Measurements from ENCODE around the gene EFNA1. TPM values are rescaled to one million over a fixed set of nuclear protein-coding genes. Genes with fewer than 3 reads are reported as not detected.
"Not testable (repeated sequence)": the region's sequence is repeated elsewhere in the genome, so short reads cannot be mapped to it uniquely, and the experiment has no call there.

The EFNA1 gene
- polyA plus RNA-seq, 1 donor = 20.6 TPM

DNA sequence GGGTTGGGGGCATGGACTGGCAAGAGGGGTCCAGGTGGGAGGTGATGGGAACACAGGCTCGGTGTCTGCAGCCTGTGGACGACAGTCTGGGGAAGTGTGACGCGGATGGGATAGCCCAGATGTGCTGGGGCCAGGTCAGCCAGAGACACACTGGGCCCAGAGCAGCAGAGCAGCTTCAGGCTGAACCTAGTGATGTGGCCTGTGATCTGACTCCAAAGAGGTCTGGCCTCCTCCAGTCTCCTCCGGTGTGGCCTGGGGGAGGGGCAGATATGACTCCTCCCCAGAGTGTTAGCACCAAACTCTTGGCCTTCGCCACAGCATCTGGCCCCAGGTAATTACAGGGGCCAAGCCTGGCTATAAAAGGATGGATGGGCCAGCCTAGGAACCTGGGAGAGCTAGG is 35.5 kb upstream of the EFNA1 start:
- DNase-seq (ENCODE audit: low read depth) = no peak

DNA sequence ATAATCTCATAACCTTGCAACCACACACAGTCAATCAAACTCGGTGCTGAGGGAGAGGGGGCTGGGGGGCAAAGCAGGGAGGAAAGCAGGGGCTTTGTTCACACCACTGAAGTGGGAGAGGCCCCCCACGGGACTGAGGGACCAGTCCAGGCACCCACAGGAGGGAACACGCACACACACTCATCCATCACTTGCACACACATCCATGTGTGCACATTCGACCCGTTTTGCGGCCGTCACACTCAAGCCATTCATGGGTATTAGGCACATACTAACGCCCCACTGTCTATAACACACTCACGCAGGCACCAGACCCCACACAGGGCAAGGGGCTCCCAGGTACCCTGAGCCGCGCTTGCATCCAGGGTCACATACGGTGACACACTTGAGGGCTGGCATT is 35.0 kb upstream of the EFNA1 start:
- no peak for DNase-seq (ENCODE audit: low read depth)

DNA sequence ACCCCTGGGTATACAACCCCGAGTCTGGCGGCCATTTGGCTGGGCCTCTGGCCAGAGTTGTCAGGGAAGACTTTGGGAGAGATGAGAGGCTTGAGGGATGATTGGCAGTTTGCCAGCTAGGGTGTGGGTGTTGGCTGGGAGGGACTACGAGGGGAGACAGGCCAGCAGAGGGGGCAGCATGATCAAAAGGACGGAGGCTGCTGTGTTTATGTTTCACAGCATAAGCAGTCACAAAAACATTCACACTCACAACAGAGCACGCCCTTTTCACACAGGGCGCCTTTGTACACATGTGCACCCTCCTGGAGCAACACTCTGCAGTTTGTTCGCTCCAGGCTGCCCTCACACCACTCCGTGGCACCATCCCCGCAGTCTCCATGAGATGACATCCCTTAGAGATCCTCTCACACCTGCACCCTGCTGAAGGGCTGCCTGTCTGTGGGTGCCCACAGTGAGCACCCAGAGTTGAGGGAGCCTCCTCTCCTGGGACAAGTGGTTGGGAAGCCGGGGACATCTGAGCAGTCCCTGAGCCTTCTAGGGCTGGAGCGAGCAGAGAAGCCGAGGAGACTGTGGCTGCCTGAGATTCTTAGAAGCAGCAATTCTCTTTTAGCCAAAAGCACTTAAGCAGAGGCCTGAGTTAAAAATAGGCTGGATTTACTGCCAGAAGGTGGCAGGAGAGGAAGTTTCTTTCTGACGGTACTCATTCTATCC is 33.6 kb upstream of the EFNA1 start:
- no peak for DNase-seq (ENCODE audit: low read depth)

DNA sequence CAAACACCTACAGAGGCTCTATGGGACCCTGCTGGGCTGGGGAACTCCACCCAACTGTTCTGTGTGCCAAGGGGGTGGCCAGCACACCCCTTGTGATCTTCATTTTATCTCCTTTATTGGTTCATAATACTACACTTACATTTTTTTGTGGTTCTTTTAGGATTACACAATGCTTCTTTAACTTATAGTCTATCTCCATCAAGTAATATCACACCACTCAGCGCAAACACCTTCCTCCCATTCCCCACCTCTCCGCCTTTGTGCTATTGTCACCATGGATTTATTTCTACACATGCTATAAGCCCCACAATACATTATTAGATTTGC is 33.1 kb upstream of the EFNA1 start:
- no peak for DNase-seq (ENCODE audit: low read depth)

DNA sequence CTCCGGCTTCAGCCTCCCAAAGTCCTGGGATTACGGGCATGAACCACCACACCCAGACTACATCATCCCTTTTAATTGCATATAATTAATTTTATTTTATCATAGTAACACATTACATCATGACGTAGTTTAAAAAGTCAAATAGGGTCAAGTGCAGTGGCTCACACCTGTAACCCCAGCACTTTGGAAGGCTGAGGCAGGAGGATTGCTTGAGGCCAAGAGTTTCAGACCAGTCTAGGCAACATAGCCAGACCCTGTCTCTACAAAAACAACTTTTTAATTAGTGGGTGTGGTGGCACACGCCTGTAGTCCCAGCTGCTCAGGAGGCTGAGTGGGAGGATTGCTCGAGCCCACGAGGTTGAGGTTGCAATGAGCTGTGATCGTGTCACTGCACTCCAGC is 28.3 kb upstream of the EFNA1 start:
- no peak for DNase-seq (ENCODE audit: low read depth)

DNA sequence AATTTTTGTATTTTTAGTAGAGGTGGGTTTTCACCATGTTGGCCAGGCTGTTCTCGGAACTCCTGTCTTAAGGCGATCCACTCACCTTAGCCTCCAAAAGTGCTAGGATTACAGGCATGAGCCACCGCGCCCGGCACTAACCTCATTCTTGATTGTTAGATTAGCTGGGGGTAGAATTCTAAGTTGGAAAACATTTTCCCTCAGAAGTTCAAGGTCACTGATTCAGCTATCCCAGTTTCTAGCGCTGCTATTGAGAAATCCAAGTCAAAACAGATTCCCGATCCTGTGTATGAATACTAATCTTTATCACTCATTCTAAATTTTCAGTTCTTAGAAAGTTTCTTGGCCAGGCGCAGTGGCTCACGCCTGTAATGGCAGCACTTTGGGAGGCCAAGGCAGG is 24.4 kb upstream of the EFNA1 start:
- no peak for DNase-seq (ENCODE audit: low read depth)

DNA sequence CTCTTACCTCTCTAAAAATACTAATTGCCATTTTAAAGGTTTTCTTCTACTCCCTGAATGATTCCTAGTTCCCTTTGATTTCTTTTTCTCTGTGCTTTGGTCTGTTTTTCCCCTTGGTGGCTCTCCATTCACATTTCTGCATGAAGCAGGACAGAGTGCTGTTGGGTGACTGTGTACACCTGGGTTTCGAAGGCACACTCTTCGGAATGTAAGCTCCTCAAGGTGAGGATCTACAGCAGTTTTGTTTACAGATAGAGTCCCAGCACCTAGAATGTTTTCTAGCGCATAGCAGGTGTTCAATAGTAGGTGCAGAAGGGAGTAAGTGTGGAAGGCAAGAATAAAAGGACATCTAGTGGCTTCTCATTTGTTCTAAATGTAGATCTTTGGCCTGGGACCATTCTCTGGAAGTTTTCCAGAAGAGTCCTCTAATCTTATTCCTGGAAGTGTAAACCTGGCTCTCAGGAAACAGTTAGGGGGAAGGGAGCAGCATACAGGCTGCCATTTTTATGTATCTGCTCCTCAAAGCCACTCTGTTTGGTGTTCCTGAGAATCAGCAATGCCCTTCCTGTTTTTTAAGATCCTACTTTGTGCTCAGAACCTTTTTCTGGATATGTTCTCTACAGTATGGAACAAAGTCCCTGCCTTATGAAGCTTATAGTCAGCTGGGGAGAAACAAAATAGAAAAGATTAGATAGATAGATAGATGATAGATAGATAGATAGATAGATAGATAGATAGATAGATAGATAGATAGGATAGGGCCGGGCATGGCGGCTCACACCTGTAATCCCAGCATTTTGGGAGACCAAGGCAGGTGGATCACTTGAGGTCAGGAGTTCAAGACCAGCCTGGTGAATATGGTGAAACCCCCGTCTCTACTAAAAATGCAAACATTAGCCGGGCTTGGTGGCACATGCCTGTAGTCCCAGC is 22.8 kb upstream of the EFNA1 start:
- DNase-seq (ENCODE audit: low read depth) = no peak

DNA sequence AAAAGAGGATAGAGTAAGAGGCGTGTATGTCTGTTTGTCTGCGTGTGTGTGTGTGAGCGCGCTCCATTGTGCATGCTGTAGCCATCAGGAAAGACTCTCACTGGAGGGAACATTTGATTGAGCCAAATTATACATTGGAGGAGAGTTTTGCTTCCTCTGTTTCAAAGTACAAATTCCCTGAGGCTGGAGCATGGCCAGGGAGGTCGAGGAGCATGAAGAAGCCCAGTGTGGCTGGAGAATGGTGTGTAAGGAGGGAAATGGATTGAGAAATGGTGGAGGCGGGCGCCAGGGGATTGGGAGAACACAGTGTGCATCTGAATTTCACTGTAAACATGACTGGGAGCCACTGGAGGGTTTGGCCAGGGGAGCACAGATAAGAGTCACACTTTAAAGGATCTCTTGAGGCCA is 22.1 kb upstream of the EFNA1 start:
- DNase-seq (ENCODE audit: low read depth) = no peak

DNA sequence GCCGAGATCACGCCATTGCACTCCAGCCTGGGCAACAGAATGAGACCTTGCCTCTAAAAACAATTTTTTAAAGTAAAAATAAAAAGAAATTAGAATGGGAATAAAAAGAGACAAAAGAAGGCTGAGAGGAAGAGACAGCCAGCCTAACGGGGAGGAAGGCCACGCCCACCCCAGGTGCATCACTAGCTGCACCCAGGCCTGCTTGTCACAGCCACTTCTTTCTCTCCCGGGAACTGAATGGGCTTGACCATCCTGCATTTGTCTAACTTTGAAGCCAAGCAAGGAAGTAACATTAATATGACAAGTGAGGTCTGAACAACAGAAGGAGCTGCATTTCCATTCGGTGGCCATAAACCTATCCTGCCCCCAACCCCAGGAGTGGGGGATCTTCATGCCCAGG is 20.8 kb upstream of the EFNA1 start:
- DNase-seq (ENCODE audit: low read depth) = no peak

DNA sequence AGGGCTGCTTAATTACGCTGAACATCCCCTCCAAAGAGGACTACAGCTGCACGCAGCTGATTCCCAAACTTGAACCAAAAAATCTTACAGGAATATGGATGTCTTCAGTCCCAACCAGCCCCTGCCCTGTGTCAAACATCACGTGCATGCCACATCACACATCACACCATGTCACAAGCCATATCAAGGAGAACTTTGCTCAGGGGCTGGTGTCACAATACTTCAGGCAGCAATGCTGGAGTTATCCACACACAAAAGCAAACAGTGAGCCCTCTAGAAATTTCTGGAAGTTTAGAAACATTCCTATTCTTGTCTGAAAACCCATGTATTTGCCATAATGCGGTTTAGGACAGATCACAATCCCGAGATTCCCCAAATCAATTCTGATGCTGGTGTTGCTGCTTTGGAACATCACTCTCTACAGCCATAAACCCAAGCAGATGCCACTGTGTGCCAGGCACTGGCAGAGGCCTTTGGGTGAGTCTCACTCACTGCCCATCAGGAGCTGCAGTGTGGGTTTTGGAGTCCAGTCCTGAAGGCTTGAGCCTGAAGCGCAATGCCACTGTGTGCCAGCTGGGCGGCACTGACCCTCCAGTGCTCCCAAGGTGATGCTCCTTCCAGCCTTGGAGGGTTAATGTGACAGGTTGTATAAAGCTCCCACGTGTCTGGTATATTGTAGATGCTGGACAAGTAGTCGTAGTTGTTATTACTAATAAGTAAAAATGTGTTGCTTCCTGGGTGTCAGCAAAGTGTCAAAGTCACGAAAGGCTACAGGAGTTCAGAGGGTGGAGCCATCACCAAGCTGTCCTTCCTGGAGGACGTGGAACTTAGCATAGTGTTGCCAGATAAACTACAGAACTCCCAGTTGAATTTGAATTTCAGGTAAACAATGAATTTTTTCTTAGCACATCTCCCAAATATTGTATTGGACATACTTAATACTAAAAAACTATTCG is 20.1 kb upstream of the EFNA1 start:
- DNase-seq (ENCODE audit: low read depth) = no peak

DNA sequence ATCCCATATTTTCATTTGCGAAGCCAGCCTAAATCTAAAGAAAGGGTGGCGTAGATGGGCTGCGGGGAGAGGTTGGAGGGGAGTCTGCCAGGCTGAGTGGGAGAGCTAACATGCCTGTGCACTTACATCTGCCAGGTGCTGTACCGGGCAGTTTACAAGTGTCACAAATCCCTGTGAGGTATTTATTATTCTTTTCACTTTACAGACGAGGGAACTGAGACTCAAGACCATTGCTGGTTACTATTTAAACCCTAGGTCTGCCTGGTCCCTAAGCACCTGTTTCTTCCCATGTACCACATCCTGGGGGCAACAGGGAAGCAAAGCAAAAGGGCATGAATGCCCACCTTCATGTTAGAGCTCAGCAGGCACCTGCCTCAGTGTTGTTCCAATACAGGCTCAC is 19.4 kb upstream of the EFNA1 start:
- DNase-seq (ENCODE audit: low read depth) = no peak

DNA sequence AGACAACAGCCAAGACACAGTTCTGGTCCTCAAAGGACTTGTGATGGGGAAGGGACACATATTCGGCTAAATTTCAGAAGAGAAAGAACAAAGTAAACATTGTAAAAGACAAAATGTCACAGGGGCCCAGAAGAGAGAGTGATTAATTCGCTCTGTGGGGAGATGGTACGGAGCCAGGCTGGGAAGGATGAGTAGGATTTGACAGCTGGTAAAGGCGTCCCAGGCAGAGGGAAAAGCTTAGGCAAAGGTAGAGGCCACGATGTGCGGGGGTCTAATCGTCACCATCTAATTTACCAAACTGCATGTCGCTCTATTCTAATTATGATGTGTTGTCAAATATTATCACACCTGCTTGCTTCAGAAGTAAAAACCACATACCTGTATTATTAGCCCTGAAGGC is 17.3 kb upstream of the EFNA1 start:
- DNase-seq (ENCODE audit: low read depth) = no peak

DNA sequence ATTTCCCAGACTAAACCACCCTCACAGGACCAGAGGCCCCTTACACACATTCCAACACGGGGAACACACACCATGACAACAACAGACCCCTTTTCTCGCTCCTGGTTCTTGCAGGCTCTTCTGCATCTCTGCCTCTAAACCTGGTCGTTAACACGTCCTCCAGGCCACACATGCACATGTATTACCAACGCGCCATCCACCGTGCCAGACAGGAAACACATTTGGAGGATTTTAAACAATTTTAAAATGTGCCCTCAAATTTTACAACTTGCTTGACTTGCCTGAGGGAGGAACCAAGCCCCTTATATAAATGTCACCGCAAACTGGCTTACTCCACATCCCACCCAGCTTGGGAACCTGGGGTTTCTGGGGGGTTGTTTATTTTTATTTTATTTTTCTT is 16.9 kb upstream of the EFNA1 start:
- DNase-seq (ENCODE audit: low read depth) = no peak

DNA sequence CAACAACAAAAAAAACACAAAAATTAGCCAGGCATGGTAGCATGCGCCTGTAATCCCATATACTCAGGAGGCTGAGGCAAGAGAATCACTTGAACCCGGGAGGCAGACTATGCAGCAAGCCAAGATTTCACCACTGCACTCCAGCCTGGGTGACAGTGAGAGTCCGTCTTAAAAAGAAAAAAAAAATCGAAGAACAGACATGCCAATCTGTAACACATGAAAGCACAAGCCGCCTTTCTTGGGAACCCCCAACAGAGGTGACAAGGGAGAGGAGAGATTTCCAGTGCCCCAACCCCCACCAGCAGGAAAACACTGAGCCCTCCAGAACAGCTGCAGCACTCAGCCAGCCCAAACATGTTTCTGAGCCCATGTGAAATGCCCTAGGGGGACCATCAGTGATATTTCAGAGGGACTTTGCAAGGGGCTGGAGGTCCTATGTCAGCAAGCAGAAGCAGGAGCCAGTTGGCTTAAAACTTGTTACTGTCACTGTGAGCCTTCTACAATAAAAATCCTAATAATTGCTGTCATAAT is 14.2 kb upstream of the EFNA1 start:
- DNase-seq (ENCODE audit: low read depth) = no peak

DNA sequence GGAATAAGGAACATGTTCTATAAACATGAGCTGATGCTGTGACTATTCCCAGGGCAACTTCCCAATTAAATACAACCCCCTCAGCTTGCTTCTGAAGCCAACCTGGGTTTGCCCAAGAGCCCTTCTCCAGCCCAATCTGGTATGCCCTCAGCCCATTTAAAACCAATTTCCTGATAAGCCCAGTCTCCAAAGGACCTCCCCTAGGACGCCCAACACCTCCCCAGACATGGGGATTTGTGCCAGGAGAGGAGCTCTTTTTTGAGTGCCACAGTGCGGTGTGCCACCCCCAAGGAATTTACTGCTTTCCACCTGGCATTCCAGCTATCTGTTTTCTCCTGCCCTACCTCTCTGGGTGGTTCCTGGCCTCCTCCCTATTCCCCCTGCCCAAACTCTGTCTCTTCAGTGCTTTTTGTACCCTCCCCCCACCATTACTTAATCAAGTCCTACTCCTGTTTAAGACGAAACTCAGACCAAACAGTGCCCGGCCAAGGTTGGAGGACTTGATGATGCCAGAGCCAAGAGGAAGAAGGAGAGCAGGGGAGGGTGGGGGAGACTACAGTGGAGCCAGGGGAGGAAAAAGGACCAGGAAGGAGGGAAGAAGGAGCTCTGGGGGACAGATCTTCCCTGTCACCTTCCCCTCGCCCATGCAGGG is 11.4 kb upstream of the EFNA1 start:
- DNase-seq (ENCODE audit: low read depth) = no peak

DNA sequence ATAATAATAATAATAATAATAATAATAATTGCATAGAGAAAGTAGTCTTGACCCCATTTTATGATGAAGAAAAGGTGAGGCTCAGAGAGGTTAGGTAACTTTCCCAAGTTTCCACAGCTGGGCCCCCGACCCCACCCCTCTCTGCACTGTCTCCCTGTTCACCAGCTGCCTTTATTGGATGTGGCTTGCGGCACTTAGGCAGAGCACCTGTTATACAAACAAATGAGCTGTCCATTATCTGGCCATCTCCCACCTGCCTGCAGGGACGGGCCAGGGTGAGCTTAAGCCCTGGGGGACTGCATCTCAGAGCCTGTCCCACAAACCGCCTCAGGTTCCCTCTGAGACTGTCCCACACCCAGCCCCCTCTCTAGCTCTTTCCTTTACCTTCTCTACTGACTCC is 10.1 kb upstream of the EFNA1 start:
- DNase-seq (ENCODE audit: low read depth) = no peak

DNA sequence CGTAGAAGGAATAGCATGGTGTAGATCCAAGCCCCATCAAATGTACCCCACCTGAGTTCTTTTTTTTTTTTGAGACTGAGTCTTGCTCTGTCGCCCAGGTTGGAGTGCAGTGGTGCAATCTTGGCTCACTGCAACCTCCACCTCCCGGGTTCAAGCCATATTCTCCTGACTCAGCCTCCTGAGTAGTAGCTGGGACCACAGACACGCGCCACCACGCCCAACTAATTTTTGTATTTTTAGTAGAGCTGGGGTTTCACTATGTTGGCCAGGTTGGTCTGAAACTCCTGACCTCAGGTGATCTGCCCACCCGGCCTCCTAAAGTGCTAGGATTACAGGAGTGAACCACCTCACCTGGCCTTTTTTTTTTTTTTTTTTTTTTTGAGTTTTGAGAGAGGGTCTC is 9.6 kb upstream of the EFNA1 start:
- DNase-seq (ENCODE audit: low read depth) = not testable (repeated sequence)

DNA sequence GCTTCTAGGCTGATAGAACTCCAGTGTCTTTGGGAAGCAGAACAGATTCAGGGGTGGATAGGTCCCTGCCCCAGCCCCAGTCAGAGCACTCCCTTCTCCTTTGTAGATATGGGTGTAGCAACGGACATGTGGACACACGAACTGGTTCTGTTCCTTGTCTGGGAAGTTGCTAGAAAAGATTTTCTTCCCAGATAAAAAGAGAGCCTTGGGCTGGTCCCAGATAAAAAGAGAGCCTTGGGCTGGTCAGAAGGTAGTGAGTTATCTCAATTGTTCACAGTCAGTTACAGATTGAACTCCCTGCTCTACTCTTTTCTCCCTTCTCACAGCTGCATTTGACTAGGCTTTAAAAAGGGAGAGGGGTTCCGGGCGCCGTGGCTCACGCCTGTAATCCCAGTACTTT is 7.4 kb upstream of the EFNA1 start:
- no peak for DNase-seq (ENCODE audit: low read depth)

DNA sequence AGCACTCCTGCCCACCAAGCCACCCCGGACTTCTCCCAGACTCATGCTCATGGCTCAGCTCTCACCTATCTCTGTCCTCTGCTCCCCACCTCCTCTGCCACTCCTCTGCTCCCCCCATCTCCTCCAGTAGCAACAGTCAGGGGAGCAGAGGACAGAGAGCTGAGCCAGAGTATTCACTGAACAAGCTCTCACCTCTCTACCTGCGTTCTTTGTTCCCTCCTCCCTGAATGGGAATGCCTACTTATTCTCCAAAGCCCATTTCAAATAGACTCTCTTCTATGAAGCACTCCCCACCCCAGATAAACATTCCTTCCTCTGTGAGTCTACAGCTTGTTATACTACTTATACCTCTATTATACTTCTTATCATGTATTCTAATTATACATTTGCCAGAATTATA is 6.4 kb upstream of the EFNA1 start:
- DNase-seq (ENCODE audit: low read depth) = no peak

DNA sequence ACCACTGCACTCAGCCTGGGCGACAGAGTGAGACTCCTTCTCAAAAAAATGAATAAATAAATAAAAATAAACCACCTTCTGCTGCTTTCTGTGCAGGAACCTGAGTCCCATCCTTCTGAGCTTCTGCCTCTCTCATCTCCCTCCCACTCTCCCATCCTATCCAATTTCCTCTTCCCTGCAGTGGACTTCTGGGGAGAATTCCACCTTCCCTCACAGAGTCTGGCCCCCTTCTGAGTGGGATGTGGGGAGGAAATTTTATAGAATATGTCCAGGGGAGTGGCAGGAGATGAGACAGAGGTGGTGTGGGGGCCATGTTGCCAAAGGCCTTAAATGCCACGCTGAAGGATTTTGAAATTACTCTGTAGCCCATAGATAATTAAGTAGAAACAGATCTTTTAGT is 5.4 kb upstream of the EFNA1 start:
- no peak for DNase-seq (ENCODE audit: low read depth)

DNA sequence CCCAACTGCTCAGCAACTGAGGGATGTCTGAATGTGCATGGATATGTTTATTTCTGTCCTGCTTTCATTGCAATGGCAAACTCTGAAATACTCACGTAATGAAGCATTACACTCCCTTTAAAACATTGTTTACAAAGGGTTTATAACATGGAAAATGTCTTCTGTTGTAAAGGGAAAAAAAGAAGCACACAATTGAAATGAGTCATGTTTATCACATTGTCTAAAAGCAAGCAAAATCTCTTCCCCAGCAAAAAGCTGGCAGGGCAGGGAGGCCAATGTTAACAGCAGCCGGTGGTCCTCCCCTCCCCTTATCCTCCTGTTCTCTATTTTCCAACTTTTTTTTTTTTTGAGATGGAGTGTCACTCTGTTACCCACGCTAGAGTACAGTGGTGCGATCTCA is 3.9 kb upstream of the EFNA1 start:
- no peak for DNase-seq (ENCODE audit: low read depth)

All from forelimb muscle (tissue), 1 donor.